Measurements from ENCODE around the gene USP8.

GRCh38 chr15:50503144-50503543 lies 78.9 kb downstream of the USP8 start:
- TF ChIP-seq, protein P1, sequence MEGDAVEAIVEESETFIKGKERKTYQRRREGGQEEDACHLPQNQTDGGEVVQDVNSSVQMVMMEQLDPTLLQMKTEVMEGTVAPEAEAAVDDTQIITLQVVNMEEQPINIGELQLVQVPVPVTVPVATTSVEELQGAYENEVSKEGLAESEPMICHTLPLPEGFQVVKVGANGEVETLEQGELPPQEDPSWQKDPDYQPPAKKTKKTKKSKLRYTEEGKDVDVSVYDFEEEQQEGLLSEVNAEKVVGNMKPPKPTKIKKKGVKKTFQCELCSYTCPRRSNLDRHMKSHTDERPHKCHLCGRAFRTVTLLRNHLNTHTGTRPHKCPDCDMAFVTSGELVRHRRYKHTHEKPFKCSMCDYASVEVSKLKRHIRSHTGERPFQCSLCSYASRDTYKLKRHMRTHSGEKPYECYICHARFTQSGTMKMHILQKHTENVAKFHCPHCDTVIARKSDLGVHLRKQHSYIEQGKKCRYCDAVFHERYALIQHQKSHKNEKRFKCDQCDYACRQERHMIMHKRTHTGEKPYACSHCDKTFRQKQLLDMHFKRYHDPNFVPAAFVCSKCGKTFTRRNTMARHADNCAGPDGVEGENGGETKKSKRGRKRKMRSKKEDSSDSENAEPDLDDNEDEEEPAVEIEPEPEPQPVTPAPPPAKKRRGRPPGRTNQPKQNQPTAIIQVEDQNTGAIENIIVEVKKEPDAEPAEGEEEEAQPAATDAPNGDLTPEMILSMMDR (IDR thresholded peaks at IDR 0.05): no peak
- TF ChIP-seq EZH2 (IDR thresholded peaks at IDR 0.05; ENCODE audit: borderline replicate concordance, insufficient read depth, low read depth, low read length, poor library complexity, severe bottlenecking): no peak

Measured in B cell (primary cell).